ENCODE measurements around the gene SPG11. TPM values are rescaled to one million over a fixed set of nuclear protein-coding genes. Genes with fewer than 3 reads are reported as not detected.

SPG11 gene
- total and polyA plus RNA-seq, 2 of the 13 experiments (the other 11 are each of a cell fraction or from before 2014, with no cell fraction given) = 31.5 to 40.7 TPM

GRCh38 chr15:44663410-44664308 lies at the start of gene SPG11 (continued):
- peak; percentile 33; the same call in 1 of the 2 replicates for TF ChIP-seq FUBP1 (CRISPR knock-in tag; IDR thresholded peaks at IDR 0.05; ENCODE audit: borderline replicate concordance)
- no peak; the same call in 1 of the 2 replicates for TF ChIP-seq ZNF441 (CRISPR knock-in tag; IDR thresholded peaks at IDR 0.05; ENCODE audit: borderline replicate concordance)
- TF ChIP-seq ZBED4 (CRISPR knock-in tag; IDR thresholded peaks at IDR 0.05; ENCODE audit: borderline replicate concordance) = 0 out of 2 replicates have a peak, but pooled peaks have one; percentile 54
- no peak for TF ChIP-seq ZFP36 (IDR thresholded peaks at IDR 0.05; ENCODE audit: borderline replicate concordance, low read depth, low read length, partially characterized antibody)
- TF ChIP-seq GABPB1 (CRISPR knock-in tag; IDR thresholded peaks at IDR 0.05) = peak; percentile 98
- TF ChIP-seq ZMAT5 (CRISPR knock-in tag; IDR thresholded peaks at IDR 0.05; ENCODE audit: borderline replicate concordance, low read depth) = no peak
- peak; percentile 95 for TF ChIP-seq ZNF784 (CRISPR knock-in tag; IDR thresholded peaks at IDR 0.05; ENCODE audit: borderline replicate concordance)
- TF ChIP-seq FOXO1 (CRISPR knock-in tag; IDR thresholded peaks at IDR 0.05) = 0 out of 2 replicates have a peak, but pooled peaks have one; percentile 26
- TF ChIP-seq TARDBP (CRISPR knock-in tag; IDR thresholded peaks at IDR 0.05) = peak; percentile 70
- peak; percentile 71; the same call in 1 of the 2 replicates for TF ChIP-seq MIER3 (CRISPR knock-in tag; IDR thresholded peaks at IDR 0.05; ENCODE audit: borderline replicate concordance)
- TF ChIP-seq NFAT5 (CRISPR knock-in tag; IDR thresholded peaks at IDR 0.05) = peak; percentile 82; the same call in 1 of the 2 replicates
- peak; percentile 81; the same call in 1 of the 2 replicates for TF ChIP-seq STAT5B (CRISPR knock-in tag; IDR thresholded peaks at IDR 0.05)
- no peak for TF ChIP-seq ATF1 (CRISPR knock-in tag; IDR thresholded peaks at IDR 0.05)
- TF ChIP-seq EEA1 (CRISPR knock-in tag; IDR thresholded peaks at IDR 0.05; ENCODE audit: borderline replicate concordance) = peak; percentile 75; the same call in 1 of the 2 replicates
